Measurements from ENCODE around the gene FPR3.
A peak's percentile ranks its signal among the peaks of the same experiment; 100 is the strongest.

The FPR3 gene

GRCh38 chr19:51789061-51789795 lies 5.7 kb upstream of the FPR3 start:
- TF ChIP-seq CTCF (conservative IDR thresholded peaks at IDR 0.05; ENCODE audit: control insufficient read depth, insufficient read depth, low read depth, low read length) = no peak
- peak; percentile 40 for DNase-seq (ENCODE audit: low read depth)
- no peak overlapping the region for H3K4me3 ChIP-seq (ENCODE audit: control insufficient read depth, low read depth, low read length)

GRCh38 chr19:51792932-51793331 lies 2.0 kb upstream of the FPR3 start:
- no peak for DNase-seq (ENCODE audit: low read depth)
- TF ChIP-seq CTCF (conservative IDR thresholded peaks at IDR 0.05; ENCODE audit: control insufficient read depth, insufficient read depth, low read depth, low read length) = no peak
- no peak overlapping the region for H3K4me3 ChIP-seq (ENCODE audit: control insufficient read depth, low read depth, low read length)

- no peak for TF ChIP-seq CTCF (conservative IDR thresholded peaks at IDR 0.05; ENCODE audit: control insufficient read depth, insufficient read depth, low read depth, low read length)
- no peak overlapping the region for H3K4me3 ChIP-seq (ENCODE audit: control insufficient read depth, low read depth, low read length)
- no peak for DNase-seq (ENCODE audit: low read depth)
Observed at GRCh38 chr19:51793994-51794393, 963 bp upstream of the FPR3 start.

- TF ChIP-seq CTCF (conservative IDR thresholded peaks at IDR 0.05; ENCODE audit: control insufficient read depth, insufficient read depth, low read depth, low read length) = no peak
- H3K4me3 ChIP-seq (ENCODE audit: control insufficient read depth, low read depth, low read length) = no peak overlapping the region
- DNase-seq (ENCODE audit: low read depth) = no peak
Observed at GRCh38 chr19:51796195-51796679, 1.3 kb downstream of the FPR3 start.

GRCh38 chr19:51797480-51797879 lies 2.5 kb downstream of the FPR3 start:
- no peak for TF ChIP-seq CTCF (conservative IDR thresholded peaks at IDR 0.05; ENCODE audit: control insufficient read depth, insufficient read depth, low read depth, low read length)
- no peak overlapping the region for H3K4me3 ChIP-seq (ENCODE audit: control insufficient read depth, low read depth, low read length)
- no peak for DNase-seq (ENCODE audit: low read depth)

- no peak for DNase-seq (ENCODE audit: low read depth)
- H3K4me3 ChIP-seq (ENCODE audit: control insufficient read depth, low read depth, low read length) = no peak overlapping the region
- no peak for TF ChIP-seq CTCF (conservative IDR thresholded peaks at IDR 0.05; ENCODE audit: control insufficient read depth, insufficient read depth, low read depth, low read length)
Observed at GRCh38 chr19:51798062-51798461, 3.1 kb downstream of the FPR3 start.

Measured in fibroblast of mammary gland (primary cell).